Measurements from ENCODE around the gene SSH3.

- TF ChIP-seq CTCF (IDR thresholded peaks at IDR 0.05 in 2 of 3, conservative IDR thresholded peaks at IDR 0.05 in 1 of 3; ENCODE audit: borderline replicate concordance in 1 of 3, insufficient read depth in 1 of 3, low read depth in 2 of 3, low read length in 2 of 3) (no peak), REST (IDR thresholded peaks at IDR 0.05; ENCODE audit: low read depth) (no peak), EZH2phosphoT487 (IDR thresholded peaks at IDR 0.05; ENCODE audit: borderline replicate concordance) (no peak), ZFX (IDR thresholded peaks at IDR 0.05) (no peak), MAX (IDR thresholded peaks at IDR 0.05) (no peak), EZH2 (IDR thresholded peaks at IDR 0.05) (no peak), POLR2A (IDR thresholded peaks at IDR 0.05; ENCODE audit: borderline replicate concordance, extremely low read depth, insufficient read depth, insufficient read length) (no peak), EGR1 (IDR thresholded peaks at IDR 0.05; ENCODE audit: low read depth) (no peak)
Measured at GRCh38 chr11:67287355-67288197, 15.8 kb upstream of the SSH3 start.

Measured in HCT116 (cell line).